HG03520 (cell line): ENCODE measurements around the gene CDH24.

Source experiments
- ATAC-seq: cut with Tn5 transposase; IDR thresholded peaks from one replicate; pipeline ENCODE4 v1.9.1; 2021; ENCODE audit warnings: mild to moderate bottlenecking, moderate library complexity; ENCODE audit not compliant: unreplicated experiment

The CDH24 gene, protein sequence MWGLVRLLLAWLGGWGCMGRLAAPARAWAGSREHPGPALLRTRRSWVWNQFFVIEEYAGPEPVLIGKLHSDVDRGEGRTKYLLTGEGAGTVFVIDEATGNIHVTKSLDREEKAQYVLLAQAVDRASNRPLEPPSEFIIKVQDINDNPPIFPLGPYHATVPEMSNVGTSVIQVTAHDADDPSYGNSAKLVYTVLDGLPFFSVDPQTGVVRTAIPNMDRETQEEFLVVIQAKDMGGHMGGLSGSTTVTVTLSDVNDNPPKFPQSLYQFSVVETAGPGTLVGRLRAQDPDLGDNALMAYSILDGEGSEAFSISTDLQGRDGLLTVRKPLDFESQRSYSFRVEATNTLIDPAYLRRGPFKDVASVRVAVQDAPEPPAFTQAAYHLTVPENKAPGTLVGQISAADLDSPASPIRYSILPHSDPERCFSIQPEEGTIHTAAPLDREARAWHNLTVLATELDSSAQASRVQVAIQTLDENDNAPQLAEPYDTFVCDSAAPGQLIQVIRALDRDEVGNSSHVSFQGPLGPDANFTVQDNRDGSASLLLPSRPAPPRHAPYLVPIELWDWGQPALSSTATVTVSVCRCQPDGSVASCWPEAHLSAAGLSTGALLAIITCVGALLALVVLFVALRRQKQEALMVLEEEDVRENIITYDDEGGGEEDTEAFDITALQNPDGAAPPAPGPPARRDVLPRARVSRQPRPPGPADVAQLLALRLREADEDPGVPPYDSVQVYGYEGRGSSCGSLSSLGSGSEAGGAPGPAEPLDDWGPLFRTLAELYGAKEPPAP

DNA sequence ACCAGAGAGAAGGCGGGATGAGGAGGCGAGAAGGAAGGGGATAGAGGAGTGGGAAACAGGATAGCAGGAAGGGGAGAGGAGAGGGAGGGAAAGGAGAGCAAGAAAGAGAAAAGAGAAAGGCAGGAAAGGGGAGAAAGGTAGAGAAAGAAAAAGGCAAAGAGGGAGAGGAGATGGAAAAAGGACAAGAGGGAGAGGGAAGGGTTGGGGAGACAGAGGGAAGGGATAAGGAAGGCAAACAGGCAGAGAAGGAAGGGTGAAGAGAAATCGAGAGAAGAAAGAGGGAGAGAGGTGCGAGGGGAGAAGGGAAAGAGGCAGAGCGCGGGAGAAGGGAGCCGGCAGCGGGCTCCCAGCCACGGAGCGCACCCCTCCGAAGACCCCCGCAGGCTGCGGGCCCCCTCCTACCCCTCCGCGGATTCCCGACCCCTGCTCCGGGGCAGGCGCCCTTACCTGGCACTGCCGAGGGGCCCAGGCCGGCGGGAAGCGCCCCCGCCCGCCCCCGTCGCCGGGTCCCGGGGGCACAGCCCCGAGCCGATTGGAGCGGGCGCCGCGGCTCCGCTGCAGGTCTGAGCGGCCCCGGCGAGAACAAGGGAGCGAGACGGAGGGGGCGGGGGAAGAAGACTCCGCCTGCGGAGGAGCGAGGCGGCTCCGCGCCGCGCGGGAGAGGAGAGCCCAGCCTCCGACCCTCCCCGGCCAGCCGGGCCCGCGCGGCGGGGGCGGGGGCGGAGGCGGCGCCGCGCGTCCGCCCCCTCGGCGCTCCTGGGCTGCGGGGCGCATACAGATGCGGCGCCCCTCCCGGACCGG is at the start of gene CDH24:
TSS of gene CDH24 (minus strand) at position 565 of the 801 bp plus-strand sequence. CDS start 1,787 bp downstream, outside the sequence.
- peak; percentile 39 for ATAC-seq

DNA sequence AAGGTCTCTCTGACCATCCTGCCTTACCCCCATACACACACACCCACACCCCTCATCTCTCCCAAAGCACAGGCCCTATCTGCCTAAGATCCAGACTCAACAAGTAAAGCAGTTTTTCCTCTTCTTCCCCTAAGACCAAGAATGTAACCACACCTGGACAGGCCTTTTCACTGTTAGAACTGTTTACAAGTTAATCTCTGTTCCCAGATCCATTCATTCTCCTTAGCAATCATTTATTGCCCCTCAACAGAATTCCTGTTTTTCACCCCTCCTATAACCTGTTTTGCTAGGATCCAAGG is 49.4 kb upstream of the CDH24 start:
- no peak for ATAC-seq

DNA sequence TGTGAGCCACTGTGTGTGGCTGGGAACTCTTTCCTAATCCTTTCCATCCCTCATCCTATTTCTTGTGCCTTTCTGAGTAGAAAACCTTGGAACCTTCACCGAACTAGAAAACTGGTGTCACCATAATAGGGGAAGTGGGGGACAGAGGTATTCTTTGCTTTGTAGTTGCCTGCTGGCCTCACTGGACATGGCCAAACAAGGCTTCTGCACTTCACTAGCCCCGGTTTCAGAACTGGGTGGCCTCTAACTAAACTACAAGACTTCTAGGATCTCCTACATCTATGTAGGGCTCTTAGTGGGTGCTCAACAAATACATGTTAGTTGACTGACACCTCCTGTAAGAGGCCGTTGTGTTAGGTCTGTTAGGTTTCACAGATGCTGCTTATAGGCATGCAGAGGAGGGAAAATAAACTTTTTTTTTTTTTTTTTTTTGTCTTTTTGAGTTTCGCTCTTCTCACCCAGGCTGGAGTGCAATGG is 48.1 kb upstream of the CDH24 start:
- no peak for ATAC-seq

GRCh38 chr14:23104591-23105347 is 47.4 kb upstream of the CDH24 start, which contains the start of gene CIROP:
TSS of gene CIROP (minus strand) at chr14:23104989. CDS start at chr14:23104920, 69 bp downstream.
- no peak for ATAC-seq

GRCh38 chr14:23104070-23104590 is 46.8 kb upstream of the CDH24 start:
- ATAC-seq = no peak

GRCh38 chr14:23103581-23103980 is 46.3 kb upstream of the CDH24 start:
- no peak for ATAC-seq

- ATAC-seq = no peak
Observed at GRCh38 chr14:23102801-23103200, 45.5 kb upstream of the CDH24 start.

DNA sequence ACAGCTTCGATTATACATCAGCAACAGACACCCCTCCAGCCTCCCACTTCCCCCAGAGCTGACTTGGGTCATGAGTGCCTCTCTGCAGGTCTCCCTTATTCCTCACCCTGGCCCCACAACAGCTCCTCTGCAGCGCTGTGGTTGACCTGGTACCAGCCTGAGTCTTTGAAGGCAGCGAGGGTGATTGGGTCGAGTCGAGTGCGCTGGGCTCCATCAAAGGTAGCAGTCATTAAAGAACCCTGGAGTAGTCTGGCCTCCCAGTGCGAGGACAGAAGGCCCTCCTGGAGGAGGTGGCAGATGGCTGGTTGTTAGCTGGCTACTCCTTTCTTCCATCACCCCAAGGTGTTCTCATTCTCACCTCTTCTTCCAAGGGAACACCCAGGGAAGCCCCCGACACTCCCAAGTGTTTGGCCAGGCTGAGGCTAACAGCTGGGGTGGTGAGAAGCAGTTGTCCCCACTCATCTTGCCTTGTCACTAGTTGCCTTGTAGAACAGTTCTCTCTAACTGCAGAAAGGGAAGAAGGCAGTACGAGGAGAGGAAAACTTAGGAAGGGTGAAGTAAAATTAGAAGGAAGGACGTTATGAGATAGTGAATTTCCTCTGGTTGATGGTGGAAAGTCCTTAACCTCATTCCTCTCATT is 44.8 kb upstream of the CDH24 start:
- no peak for ATAC-seq

- ATAC-seq = no peak
Observed at GRCh38 chr14:23101213-23101970, 44.1 kb upstream of the CDH24 start.

DNA sequence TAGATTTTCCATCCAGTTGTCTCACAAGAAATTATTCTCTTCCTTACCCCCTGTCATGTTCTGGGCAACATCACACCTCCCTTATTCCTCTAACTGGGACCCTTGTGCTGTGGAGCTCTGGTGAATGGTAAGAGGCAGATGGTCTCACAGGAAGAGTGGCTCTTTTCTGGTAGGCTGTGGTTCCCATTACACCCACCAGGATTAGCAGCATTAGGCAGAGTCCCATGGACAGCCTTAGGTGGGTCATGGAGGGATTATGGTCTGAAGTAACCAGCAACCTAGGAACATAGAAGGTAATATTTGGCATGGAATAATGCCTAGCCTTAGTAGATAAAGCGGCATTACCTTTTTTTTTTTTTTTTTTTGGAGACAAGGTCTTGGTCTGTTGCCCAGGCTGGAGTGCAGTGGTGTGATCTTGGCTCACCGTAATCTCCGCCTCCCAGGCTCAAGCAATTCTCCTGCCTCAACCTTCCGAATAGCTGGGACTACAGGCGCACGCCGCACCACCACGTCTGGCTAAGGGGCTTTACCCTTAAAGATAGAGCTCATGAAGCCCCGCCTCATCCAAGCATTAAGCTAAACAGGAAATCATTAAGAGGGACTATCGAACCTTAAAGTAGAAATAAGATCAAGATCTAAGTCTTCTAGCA is 42.0 kb upstream of the CDH24 start:
- ATAC-seq = no peak

DNA sequence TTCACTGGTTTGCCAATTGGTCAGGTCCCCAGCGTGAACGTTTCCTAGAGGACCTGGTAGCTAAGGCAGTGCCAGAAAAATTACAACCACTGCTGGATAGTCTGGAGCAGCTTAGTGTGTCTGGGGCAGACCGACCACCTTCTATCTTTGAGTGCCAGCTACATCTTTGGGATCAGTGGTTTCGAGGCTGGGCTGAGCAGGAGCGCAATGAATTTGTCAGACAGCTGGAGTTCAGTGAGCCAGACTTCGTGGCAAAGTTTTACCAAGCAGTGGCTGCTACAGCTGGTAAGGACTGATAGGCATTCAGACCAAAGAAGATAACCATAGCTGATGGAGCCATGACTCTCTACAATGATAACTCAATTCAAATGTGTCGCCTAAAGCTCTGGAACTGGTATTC is 40.5 kb upstream of the CDH24 start:
- ATAC-seq = no peak

- ATAC-seq = peak; percentile 87
Observed at GRCh38 chr14:23095196-23096108, 38.1 kb upstream of the CDH24 start, which contains the start of gene C14orf119. TSS of gene C14orf119 (plus strand) at chr14:23095505. CDS start at chr14:23097659, 2,154 bp downstream.

GRCh38 chr14:23094666-23095195 is 37.4 kb upstream of the CDH24 start, which contains the start of gene ACIN1:
TSS of gene ACIN1 (minus strand) at chr14:23095136. CDS start at chr14:23095112, 24 bp downstream.
- peak; percentile 26 for ATAC-seq

GRCh38 chr14:23093991-23094665 is 36.8 kb upstream of the CDH24 start:
- peak; percentile 22 for ATAC-seq

DNA sequence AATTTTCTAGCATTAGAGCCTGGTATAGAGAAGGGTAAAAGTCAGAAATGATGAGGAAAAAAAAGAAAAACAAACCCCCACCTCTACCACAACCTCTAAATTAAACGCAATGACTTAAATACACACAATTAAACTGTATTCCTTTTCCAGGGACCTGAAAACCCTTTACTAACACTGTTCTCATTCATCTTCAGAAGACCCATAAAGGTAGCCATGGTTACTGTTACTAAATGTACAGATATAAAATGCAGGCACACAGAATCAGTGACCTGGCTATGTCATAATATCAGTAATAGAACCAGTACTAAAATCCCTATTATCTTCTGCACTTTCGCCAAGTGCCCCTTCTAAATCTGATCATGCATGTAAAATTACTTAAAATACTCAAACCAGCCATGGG is 36.2 kb upstream of the CDH24 start:
- ATAC-seq = no peak

DNA sequence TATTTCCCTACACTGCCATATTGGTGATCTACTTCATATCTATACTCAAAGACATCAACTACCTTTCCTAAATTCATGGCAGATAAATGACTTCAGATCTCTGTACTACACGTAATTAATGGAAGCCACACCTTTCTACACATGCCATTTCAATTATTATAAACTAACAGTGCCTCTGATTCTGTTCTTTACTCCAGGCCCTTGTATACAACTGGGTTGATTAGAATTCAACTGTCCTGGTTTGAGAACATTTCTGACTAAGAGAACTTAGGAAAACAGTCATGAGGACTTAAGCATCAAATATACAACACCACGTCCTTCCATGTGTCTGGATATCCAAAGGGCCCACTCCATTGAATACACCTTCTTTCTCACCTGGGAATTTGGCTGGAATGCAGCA is 35.8 kb upstream of the CDH24 start:
- ATAC-seq = no peak
